ENCODE results near the gene POU1F1.
A peak's percentile ranks its signal among the peaks of the same experiment; 100 is the strongest.

POU1F1 gene

GRCh38 chr3:87233805-87234204, 42.6 kb downstream of the POU1F1 start:
- no peaks in the 10 kb centered on the region for H3K27me3 ChIP-seq (ENCODE audit: insufficient read depth, low read depth)
- no peaks in the 10 kb centered on the region for H3K36me3 ChIP-seq (ENCODE audit: insufficient read depth)
- no peaks in the 10 kb centered on the region; the same call in 1 of the 2 replicates for H3K79me2 ChIP-seq (ENCODE audit: insufficient read depth, low read depth)
- H4K20me1 ChIP-seq (ENCODE audit: insufficient read depth) = no peaks in the 10 kb centered on the region
- H3K4me2 ChIP-seq = no peak overlapping the region
- no peak overlapping the region for H3K27ac ChIP-seq
- no peak for TF ChIP-seq CTCF (conservative IDR thresholded peaks at IDR 0.05; ENCODE audit: low read depth, low read length)
- H3K9ac ChIP-seq = no peak overlapping the region
- H2AFZ ChIP-seq (ENCODE audit: low read depth) = no peak overlapping the region
- H3K4me3 ChIP-seq (IDR thresholded peaks at IDR 0.05; ENCODE audit: insufficient read depth, low read depth, low read length) = no peak overlapping the region
- peaks cover 6% of the 10 kb centered on the region for H3K4me1 ChIP-seq (ENCODE audit: low read depth, poor library complexity, severe bottlenecking)

GRCh38 chr3:87229113-87229512, 47.3 kb downstream of the POU1F1 start:
- Histone ChIP-seq H3K36me3 (ENCODE audit: insufficient read depth) (no peaks in the 10 kb centered on the region), H3K79me2 (ENCODE audit: insufficient read depth, low read depth) (peaks cover 6% of the 10 kb centered on the region; the same call in 1 of the 2 replicates), H2AFZ (ENCODE audit: low read depth) (no peak overlapping the region), H4K20me1 (ENCODE audit: insufficient read depth) (no peaks in the 10 kb centered on the region), H3K4me2 (peak overlapping the region; percentile 78; the same call in 1 of the 2 replicates), H3K9ac (no peak overlapping the region), H3K4me3 (IDR thresholded peaks at IDR 0.05; ENCODE audit: insufficient read depth, low read depth, low read length) (no peak overlapping the region), H3K27ac (no peak overlapping the region), H3K27me3 (ENCODE audit: insufficient read depth, low read depth) (no peaks in the 10 kb centered on the region), H3K4me1 (ENCODE audit: low read depth, poor library complexity, severe bottlenecking) (peaks cover 12% of the 10 kb centered on the region)
- no peak for TF ChIP-seq CTCF (conservative IDR thresholded peaks at IDR 0.05; ENCODE audit: low read depth, low read length)

- no peak for TF ChIP-seq CTCF (conservative IDR thresholded peaks at IDR 0.05; ENCODE audit: low read depth, low read length)
- Histone ChIP-seq H3K4me2 (peak overlapping the region; percentile 78), H3K79me2 (ENCODE audit: insufficient read depth, low read depth) (peaks cover 6% of the 10 kb centered on the region; the same call in 1 of the 2 replicates), H3K9ac (no peak overlapping the region), H4K20me1 (ENCODE audit: insufficient read depth) (no peaks in the 10 kb centered on the region), H3K4me3 (IDR thresholded peaks at IDR 0.05; ENCODE audit: insufficient read depth, low read depth, low read length) (no peak overlapping the region), H2AFZ (ENCODE audit: low read depth) (no peak overlapping the region), H3K27me3 (ENCODE audit: insufficient read depth, low read depth) (no peaks in the 10 kb centered on the region), H3K4me1 (ENCODE audit: low read depth, poor library complexity, severe bottlenecking) (peaks cover 12% of the 10 kb centered on the region), H3K27ac (no peak overlapping the region), H3K36me3 (ENCODE audit: insufficient read depth) (no peaks in the 10 kb centered on the region)
Measured at GRCh38 chr3:87228316-87228715, 48.1 kb downstream of the POU1F1 start.

GRCh38 chr3:87227835-87228144, 48.6 kb downstream of the POU1F1 start:
- peak overlapping the region; percentile 82; the same call in 1 of the 2 replicates for H3K9ac ChIP-seq
- no peaks in the 10 kb centered on the region for H3K36me3 ChIP-seq (ENCODE audit: insufficient read depth)
- peak overlapping the region; percentile 64 for H3K4me3 ChIP-seq (IDR thresholded peaks at IDR 0.05; ENCODE audit: insufficient read depth, low read depth, low read length)
- no peaks in the 10 kb centered on the region for H4K20me1 ChIP-seq (ENCODE audit: insufficient read depth)
- TF ChIP-seq CTCF (conservative IDR thresholded peaks at IDR 0.05; ENCODE audit: low read depth, low read length) = no peak
- peak overlapping the region; percentile 78 for H3K4me2 ChIP-seq
- no peaks in the 10 kb centered on the region for H3K27me3 ChIP-seq (ENCODE audit: insufficient read depth, low read depth)
- H3K79me2 ChIP-seq (ENCODE audit: insufficient read depth, low read depth) = peaks cover 6% of the 10 kb centered on the region; the same call in 1 of the 2 replicates
- H3K4me1 ChIP-seq (ENCODE audit: low read depth, poor library complexity, severe bottlenecking) = peaks cover 12% of the 10 kb centered on the region
- peak overlapping the region; percentile 91 for H2AFZ ChIP-seq (ENCODE audit: low read depth)
- no peak overlapping the region; the same call in 1 of the 2 replicates for H3K27ac ChIP-seq

Data from KMS-11 (cell line).